Natural killer cell (primary cell): Measurements from ENCODE around the gene GAPDH. TPM values are rescaled to one million over a fixed set of nuclear protein-coding genes. Genes with fewer than 3 reads are reported as not detected.

Source experiments
- ATAC-seq, 3 donors: fragments of 150-1000 bp in 2 of 3; fragments of 200-7000 bp in 1 of 3; cut with Tn5 transposase; 1 replicate in 1 of 3; 2 replicates in 2 of 3; pipeline ENCODE4 v1.10.0; 2021; ENCODE audit warnings: mild to moderate bottlenecking in 2 of 3, moderate library complexity in 2 of 3
- DNase-seq, 2 donors: peaks; one replicate each; pipeline versions ENCODE4 v3.0.0 to v3.0.0-alpha.2; 2013 to 2021; ENCODE audit warnings: mixed read lengths in 1 of 2
- H3K27ac ChIP-seq: one replicate; pipeline ENCODE4 v1.5.1; 2013; ENCODE audit warnings: mild to moderate bottlenecking, low read length
- H3K27me3 ChIP-seq: one replicate; pipeline ENCODE4 v1.6.1; 2013; ENCODE audit warnings: low read length; ENCODE audit not compliant: control insufficient read depth, insufficient read depth
- H3K36me3 ChIP-seq: one replicate; pipeline ENCODE4 v1.6.1; 2013; ENCODE audit warnings: low read length; ENCODE audit not compliant: control insufficient read depth, insufficient read depth
- H3K4me1 ChIP-seq: one replicate; pipeline ENCODE4 v1.6.1; 2013; ENCODE audit warnings: low read length; ENCODE audit not compliant: control insufficient read depth, insufficient read depth
- H3K4me3 ChIP-seq: one replicate; pipeline ENCODE4 v1.5.1; 2013; ENCODE audit warnings: low read length
- H3K9me3 ChIP-seq: one replicate; pipeline ENCODE4 v1.6.1; 2013; ENCODE audit warnings: low read length; ENCODE audit not compliant: control insufficient read depth, insufficient read depth
- H3K27ac Mint-ChIP-seq, 2 donors: one replicate each; pipeline ENCODE4 v1.8.0; 2022; ENCODE audit warnings: mild to moderate bottlenecking in 2 of 2, mixed read lengths in 2 of 2, moderate library complexity in 1 of 2
- H3K27me3 Mint-ChIP-seq, 2 donors: one replicate each; pipeline ENCODE4 v1.8.0; 2022; ENCODE audit warnings: low read depth in 2 of 2, mixed read lengths in 2 of 2
- H3K36me3 Mint-ChIP-seq: one replicate; pipeline ENCODE4 v1.8.0; 2022; ENCODE audit warnings: mixed read lengths
- H3K4me1 Mint-ChIP-seq, 2 donors: one replicate each; pipeline ENCODE4 v1.8.0; 2022; ENCODE audit warnings: mixed read lengths in 2 of 2
- H3K4me3 Mint-ChIP-seq: one replicate; pipeline ENCODE4 v1.8.0; 2022; ENCODE audit warnings: mild to moderate bottlenecking, moderate library complexity, mixed read lengths
- H3K9me3 Mint-ChIP-seq, 2 donors: one replicate each; pipeline ENCODE4 v1.8.0; 2022; ENCODE audit warnings: mixed read lengths in 2 of 2
- WGBS: methylation state at CpG from one replicate; pipeline ENCODE4 v1.1.7; 2013; ENCODE audit warnings: missing lambda C conversion rate; ENCODE audit not compliant: insufficient coverage; 5-methylcytosine and 5-hydroxymethylcytosine counted together
- intact Hi-C: fragments of 100-400 bp; cut with micrococcal nuclease; formaldehyde crosslinking; loops from one replicate; pipeline ENCODE4 v1.14.2; 2022
- total RNA-seq, 4 donors: library from RNA; stranded (reverse); fragments of 120-200 nt in 1 of 4; gene quantifications; one replicate each; pipeline versions ENCODE4 v1.2.3 to v1.2.4, GENCODE V29; 2013 to 2022
- TF ChIP-seq, protein P1 (sequence below): fragments of 200-600 bp; IDR thresholded peaks from one replicate; pipeline ENCODE4 v1.8.0; 2022; ENCODE audit warnings: antibody characterized with exemption

Gene GAPDH
- total RNA-seq, 3 donors from 2014 or later (not counting 1 experiment from before 2014, with no cell fraction given) = 606 to 729 (median 642) TPM

GRCh38 chr12:6492838-6493496 is 41.4 kb upstream of the GAPDH start, which contains the start of gene MRPL51:
TSS of gene MRPL51 (minus strand) at chr12:6493262. CDS start at chr12:6493136, 126 bp downstream.
- no peaks in the 10 kb centered on the region for H3K27me3 ChIP-seq
- WGBS = under 1% methylated on average over 34 of the region's 39 CpGs
- peak within 1 kb of the TSS; percentile 81 for H3K4me3 ChIP-seq
- Mint-ChIP-seq H3K27me3 (no peaks in the 10 kb centered on the region), H3K4me1 (peaks cover 38% of the 10 kb centered on the region in 2 donors), H3K27ac (peak within 1 kb of the TSS; percentile 97), H3K9me3 (no peaks in the 10 kb centered on the region), H3K4me3 (peak within 1 kb of the TSS; percentile 94), H3K36me3 (no peaks in the 10 kb centered on the region)
- peaks cover 22% of the 10 kb centered on the region for H3K36me3 ChIP-seq
- H3K9me3 ChIP-seq = no peaks in the 10 kb centered on the region
- H3K27ac ChIP-seq = peak within 1 kb of the TSS; percentile 88
- ATAC-seq (peak; percentile 60 to 84 (median 76)), DNase-seq (peak; percentile 88 to 97)
- TF ChIP-seq, protein P1, sequence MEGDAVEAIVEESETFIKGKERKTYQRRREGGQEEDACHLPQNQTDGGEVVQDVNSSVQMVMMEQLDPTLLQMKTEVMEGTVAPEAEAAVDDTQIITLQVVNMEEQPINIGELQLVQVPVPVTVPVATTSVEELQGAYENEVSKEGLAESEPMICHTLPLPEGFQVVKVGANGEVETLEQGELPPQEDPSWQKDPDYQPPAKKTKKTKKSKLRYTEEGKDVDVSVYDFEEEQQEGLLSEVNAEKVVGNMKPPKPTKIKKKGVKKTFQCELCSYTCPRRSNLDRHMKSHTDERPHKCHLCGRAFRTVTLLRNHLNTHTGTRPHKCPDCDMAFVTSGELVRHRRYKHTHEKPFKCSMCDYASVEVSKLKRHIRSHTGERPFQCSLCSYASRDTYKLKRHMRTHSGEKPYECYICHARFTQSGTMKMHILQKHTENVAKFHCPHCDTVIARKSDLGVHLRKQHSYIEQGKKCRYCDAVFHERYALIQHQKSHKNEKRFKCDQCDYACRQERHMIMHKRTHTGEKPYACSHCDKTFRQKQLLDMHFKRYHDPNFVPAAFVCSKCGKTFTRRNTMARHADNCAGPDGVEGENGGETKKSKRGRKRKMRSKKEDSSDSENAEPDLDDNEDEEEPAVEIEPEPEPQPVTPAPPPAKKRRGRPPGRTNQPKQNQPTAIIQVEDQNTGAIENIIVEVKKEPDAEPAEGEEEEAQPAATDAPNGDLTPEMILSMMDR = no peak
- intact Hi-C loops = loop anchor here (1.0 to 10.0 kb wide), 4 partner anchors 39 to 192 kb away; partner anchors contain the start of genes TAPBPL and ZNF384
- H3K4me1 ChIP-seq = peaks cover 22% of the 10 kb centered on the region

GRCh38 chr12:6493497-6494257 is 40.6 kb upstream of the GAPDH start, which contains the start of gene NCAPD2:
TSS of gene NCAPD2 (plus strand) at chr12:6494102. CDS start at chr12:6495099, 997 bp downstream.
- peak within 1 kb of the TSS; percentile 94 for H3K4me3 Mint-ChIP-seq
- intact Hi-C loops = loop anchor here (1.0 to 10.0 kb wide), 5 partner anchors 23 to 191 kb away; partner anchors contain the start of genes TAPBPL, VAMP1 and ZNF384
- Histone ChIP-seq H3K4me3 (peak within 1 kb of the TSS; percentile 81), H3K27me3 (no peaks in the 10 kb centered on the region), H3K36me3 (peaks cover 26% of the 10 kb centered on the region), H3K4me1 (peaks cover 22% of the 10 kb centered on the region), H3K27ac (peak within 1 kb of the TSS; percentile 88), H3K9me3 (no peaks in the 10 kb centered on the region)
- H3K9me3 Mint-ChIP-seq = no peaks in the 10 kb centered on the region
- H3K4me1 Mint-ChIP-seq = peaks cover 38% of the 10 kb centered on the region in 2 donors
- peak; percentile 90 to 97 for DNase-seq
- peak within 1 kb of the TSS; percentile 97 for H3K27ac Mint-ChIP-seq
- ATAC-seq = peak; percentile 85 to 94 (median 86)
- under 1% methylated on average over 49 of the region's 49 CpGs for WGBS
- H3K36me3 Mint-ChIP-seq = no peaks in the 10 kb centered on the region
- H3K27me3 Mint-ChIP-seq = no peaks in the 10 kb centered on the region
- TF ChIP-seq, protein P1 = no peak

GRCh38 chr12:6494258-6494743 is 40.0 kb upstream of the GAPDH start:
- Mint-ChIP-seq H3K36me3 (no peaks in the 10 kb centered on the region), H3K4me3 (peak overlapping the region; percentile 94), H3K4me1 (peaks cover 38% of the 10 kb centered on the region in 2 donors), H3K9me3 (no peaks in the 10 kb centered on the region), H3K27me3 (no peaks in the 10 kb centered on the region), H3K27ac (peak overlapping the region; percentile 97)
- H3K4me3 ChIP-seq = peak overlapping the region; percentile 81
- intact Hi-C loops = loop anchor here (1.0 to 10.0 kb wide), 3 partner anchors 24 to 190 kb away; partner anchors contain the start of genes TAPBPL, VAMP1 and ZNF384
- peaks cover 22% of the 10 kb centered on the region for H3K4me1 ChIP-seq
- H3K9me3 ChIP-seq = no peaks in the 10 kb centered on the region
- peak overlapping the region; percentile 68 for H3K27ac ChIP-seq
- ATAC-seq = peak; percentile 43 to 65 (median 49)
- peaks cover 32% of the 10 kb centered on the region for H3K36me3 ChIP-seq
- no peaks in the 10 kb centered on the region for H3K27me3 ChIP-seq
- TF ChIP-seq, protein P1 = no peak
- DNase-seq = no peak
- WGBS = 2% methylated on average over 9 of the region's 14 CpGs
